Left cardiac atrium (tissue), 4 donors: ENCODE measurements around the gene NCS1. TPM values are rescaled to one million over a fixed set of nuclear protein-coding genes. Genes with fewer than 3 reads are reported as not detected.
"Not testable (repeated sequence)": the region's sequence is repeated elsewhere in the genome, so short reads cannot be mapped to it uniquely, and the experiment has no call there.

ENCODE experiments used
- ATAC-seq, 2 donors: fragments of 200-7000 bp; cut with Tn5 transposase; one replicate each; pipeline ENCODE4 v1.9.1; 2020; ENCODE audit warnings: mild to moderate bottlenecking in 2 of 2, moderate library complexity in 2 of 2
- DNase-seq: peaks from one replicate; pipeline ENCODE4 v3.0.0-alpha.2; 2020
- intact Hi-C, 2 donors: fragments of 100-400 bp; cut with DNase I; formaldehyde crosslinking; loops; one replicate each; pipeline versions ENCODE4 v1.14.1 to v1.15.1; 2022 to 2023
- total RNA-seq, 2 donors: library from RNA; stranded (reverse); fragmentation: NEBNext Ultra II Directional; extraction: Animal tissue kit (Norgen Biotek cat#: 25700); gene quantifications; one replicate each; pipeline ENCODE4 v1.2.1, GENCODE V29; 2021
- donor health status: DM: no; HTN: yes; CAD: no.
- donor health status: DM: no; HTN: yes; CAD: no; lungs with severe emphysema.
- donor health status: DM: yes; HTN: yes; CAD: no.
- donor health status: Dilated cardiomyopathy.

NCS1 gene
- total RNA-seq, 2 donors from 2014 or later, result 8.2 to 11.5 TPM

DNA sequence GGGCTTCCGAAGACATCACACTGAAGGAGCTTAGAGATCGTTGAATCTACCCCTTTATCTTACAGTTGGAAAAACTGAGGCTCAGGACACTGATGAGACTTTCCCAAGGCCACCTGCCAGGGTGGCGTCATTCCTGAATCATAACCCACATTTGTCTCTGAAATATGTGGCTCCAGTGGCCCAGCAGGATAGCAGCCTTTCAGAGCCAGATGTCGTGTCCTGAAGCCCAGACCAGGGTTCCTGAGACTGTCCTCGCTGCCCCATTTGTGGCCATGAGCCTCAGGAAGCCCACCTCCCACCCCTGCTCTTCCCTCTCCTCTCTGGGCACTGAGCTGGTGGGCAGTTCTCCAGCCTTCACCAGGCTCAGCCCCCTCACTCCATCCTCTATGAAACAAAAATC lies 95.7 kb downstream of the NCS1 start:
- DNase-seq (no peak), ATAC-seq (no peak)
- intact Hi-C loops, result loop anchor here (5.0 kb wide), 1 partner anchor 74 kb away; no protein-coding TSS in a partner anchor

DNA sequence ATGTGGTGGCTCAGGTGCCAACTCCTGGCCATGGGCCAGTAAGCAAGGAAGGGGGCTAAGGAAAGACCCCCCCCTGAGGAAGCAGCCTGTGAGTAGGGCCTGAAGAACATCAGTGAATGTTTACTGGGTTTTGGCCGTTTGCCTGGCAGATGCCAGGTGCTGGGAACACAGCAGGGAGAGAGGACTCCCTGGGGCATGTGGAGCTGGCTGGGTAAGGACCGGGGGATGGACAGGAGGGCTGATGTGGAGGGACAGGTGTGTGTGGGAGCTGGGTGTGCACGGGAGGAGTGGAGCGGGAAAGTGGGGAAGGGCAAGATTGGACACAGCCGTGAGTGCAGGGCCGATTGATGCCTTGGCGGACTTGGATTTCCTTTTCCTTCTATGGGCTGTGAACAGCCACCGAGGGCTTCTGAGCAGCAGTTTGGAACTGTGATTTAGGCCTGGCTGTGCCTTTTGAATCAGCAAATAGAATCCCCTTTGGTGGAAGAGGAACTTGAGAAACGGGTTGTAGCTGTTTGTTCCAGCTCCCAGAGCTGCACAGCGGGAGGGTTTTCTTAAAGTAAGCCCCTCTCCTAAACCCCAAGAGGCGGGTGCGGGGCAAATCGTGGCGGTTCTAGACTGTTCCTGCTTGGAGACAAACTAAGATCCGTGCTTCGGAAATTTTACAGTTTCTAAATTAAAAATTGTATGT lies 96.5 kb downstream of the NCS1 start:
- DNase-seq (no peak), ATAC-seq (no peak)
- intact Hi-C loops, result loop anchor here (5.0 kb wide), 1 partner anchor 74 kb away; no protein-coding TSS in a partner anchor

DNA sequence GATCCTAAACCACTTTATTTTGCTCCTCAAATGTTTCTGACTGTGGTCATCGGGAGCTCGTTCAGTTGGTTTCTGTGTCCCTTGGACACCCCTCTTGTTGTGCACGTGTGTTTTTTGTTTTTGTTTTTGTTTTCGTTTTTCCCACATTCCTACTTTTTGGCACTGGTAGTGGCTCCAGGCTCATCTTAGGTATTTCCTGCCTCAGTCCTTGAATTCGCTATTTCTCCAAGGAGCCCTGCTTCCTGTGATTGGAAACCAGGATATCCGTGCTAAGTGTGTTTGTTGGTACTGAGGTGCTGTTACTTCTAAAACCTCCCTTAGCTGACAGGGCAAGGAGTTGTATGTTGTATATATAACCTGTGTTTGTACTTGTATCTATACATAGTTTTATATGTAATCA lies 99.3 kb downstream of the NCS1 start:
- DNase-seq, result no peak
- intact Hi-C loops, result no loop called here
- ATAC-seq, result no peak

DNA sequence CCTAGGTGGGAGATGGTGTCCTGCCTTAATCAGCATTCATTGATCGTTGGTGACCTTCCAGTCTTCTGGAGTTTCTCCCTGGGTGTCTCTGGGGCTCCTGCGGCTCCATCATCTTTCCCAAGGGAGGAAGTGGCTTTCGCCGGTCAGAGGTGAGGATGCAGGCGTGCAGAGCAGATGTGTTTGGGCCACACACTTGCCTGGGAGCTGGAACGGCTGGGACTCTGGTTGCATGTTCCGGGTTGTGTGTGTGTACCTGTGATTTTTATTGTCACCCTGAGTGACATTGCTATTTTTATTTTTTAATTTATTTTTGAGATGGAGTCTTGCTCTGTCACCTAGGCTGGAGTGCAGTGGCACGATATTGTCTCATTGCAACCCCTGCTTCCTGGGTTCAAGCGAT lies 103.0 kb downstream of the NCS1 start:
- DNase-seq (no peak), ATAC-seq (no peak)
- intact Hi-C loops, result no loop called here

DNA sequence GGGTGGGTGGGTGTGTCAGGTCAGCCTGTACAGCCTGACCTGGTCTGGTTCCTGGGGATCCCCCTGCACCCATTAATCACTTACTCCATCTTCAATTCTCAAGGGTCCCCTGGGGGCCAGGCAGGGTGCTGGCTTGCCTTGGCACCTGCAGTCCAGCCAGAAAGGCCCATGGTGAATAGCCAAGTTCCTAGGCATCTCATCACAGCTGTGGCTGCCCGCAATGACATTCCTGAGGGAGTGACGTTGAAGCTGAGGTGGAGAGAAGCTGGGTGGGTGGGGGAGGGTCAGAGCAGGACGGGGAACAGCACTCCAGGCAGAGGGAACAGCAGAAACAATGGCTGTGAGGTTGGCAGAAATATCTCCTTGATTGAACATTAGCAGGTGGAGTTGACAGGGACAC lies 103.9 kb downstream of the NCS1 start:
- no peak for DNase-seq
- ATAC-seq, result no peak

DNA sequence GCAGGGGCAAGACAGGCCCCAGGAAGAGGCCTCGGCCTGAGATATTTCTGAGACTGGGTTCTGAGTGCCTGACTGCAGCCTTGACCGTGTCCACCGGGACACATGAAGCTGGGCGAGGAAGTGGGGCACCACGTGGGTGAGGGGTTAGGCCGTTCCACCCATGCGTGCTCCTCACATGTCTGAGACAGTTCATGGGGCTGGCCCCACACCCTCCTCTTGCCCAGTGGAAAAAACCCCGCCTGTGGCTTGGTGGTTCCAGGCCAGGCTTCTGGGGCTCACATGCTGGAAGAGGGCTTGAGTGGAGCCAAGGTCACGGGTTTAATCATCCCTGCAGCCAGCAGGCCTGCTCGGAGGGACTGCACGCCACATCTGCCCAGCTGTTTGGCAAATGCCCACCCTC lies 104.8 kb downstream of the NCS1 start:
- ATAC-seq (no peak), DNase-seq (no peak)
- intact Hi-C loops, result no loop called here

More for the DNA sequence above, 103.9 kb downstream of the NCS1 start:
- intact Hi-C loops, result no loop called here

DNA sequence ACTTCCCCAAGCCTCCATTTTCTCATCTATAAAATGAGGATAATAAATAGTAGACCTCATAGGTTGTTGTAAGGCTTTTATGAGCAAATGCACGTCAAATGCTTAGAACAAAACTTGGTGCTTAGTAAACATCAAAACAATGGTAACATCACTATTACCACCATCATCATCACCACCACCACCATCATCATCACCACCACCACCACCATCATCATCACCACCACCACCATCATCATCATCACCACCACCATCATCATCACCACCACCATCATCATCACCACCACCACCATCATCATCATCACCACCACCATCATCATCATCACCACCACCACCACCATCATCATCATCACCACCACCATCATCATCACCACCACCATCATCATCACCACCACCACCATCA lies 105.3 kb downstream of the NCS1 start:
- ATAC-seq, intact Hi-C loops, DNase-seq: not testable (repeated sequence)

DNA sequence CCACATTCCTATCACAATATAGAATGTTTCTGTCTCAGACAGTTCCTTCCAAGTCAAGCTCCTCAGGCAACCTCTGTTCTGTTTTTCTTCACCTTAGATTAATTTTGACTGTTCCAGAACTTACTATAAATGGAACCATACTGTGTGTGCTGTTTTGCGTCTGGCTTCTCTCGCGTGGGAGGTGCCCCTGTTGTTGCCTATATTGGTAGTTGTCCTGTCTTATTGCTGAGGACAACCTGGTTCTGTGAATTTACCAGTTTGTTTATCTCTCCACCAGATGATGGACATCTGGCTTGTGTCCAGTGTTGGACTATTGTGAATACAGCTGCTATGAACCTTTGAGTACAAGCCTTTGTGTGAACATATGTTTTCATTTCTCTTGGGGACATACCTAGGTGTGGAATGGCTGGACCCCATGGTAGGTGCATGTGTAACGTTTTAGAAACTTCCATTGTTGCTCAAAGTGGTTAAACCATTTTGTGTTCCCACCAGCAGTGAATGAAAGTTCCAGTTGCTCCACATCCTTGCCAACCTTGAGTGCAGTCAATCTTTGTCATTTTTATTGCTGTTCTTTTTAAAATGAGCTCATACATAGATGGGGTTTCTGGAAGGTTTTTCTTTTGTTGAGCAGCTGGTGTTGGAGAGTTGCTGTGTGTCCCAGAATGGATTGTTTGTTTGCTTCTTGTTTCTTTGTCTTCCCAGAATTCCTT lies 111.5 kb downstream of the NCS1 start:
- ATAC-seq (no peak), DNase-seq (no peak)
- intact Hi-C loops, result no loop called here

DNA sequence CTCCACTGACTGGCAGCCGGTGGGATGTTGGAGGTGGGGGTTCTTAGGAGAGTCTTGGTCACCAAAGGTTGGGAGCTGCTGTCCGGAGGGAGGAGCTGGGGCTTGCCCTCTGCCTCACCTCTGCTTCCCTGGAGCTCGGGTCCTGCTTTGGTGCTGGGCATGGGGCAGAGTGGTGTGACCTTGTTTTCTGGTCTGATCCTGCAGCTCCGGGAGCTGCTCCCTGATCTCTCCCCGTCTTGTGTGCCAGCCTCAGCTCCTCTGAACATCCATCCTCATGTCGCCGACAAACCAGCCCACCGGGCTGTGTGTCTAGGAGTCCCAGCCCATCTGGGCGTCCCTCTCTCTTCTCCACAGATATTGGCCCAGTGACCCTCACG lies 112.0 kb downstream of the NCS1 start:
- intact Hi-C loops, result no loop called here
- DNase-seq, result no peak
- no peak for ATAC-seq

DNA sequence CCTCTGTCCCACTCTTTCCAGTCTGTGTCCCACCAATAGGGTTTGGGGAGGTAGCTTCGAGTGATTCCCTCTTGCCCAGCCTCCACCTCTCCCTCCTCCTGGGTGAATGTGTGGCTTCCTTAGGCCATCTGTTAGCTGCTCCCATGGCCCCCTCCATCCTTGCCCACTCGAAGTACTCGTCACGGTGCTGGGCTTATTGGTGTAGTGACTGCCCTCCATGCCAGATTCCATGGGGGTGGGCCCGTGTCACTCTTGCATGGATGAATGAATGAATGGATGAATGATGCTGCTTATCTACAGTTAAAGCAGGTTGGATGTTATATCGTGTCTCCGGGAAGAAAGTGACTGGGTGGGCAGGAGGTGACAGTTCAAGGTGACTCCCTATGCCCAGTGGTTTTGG lies 112.5 kb downstream of the NCS1 start:
- ATAC-seq, result no peak
- intact Hi-C loops, result no loop called here
- DNase-seq, result no peak

DNA sequence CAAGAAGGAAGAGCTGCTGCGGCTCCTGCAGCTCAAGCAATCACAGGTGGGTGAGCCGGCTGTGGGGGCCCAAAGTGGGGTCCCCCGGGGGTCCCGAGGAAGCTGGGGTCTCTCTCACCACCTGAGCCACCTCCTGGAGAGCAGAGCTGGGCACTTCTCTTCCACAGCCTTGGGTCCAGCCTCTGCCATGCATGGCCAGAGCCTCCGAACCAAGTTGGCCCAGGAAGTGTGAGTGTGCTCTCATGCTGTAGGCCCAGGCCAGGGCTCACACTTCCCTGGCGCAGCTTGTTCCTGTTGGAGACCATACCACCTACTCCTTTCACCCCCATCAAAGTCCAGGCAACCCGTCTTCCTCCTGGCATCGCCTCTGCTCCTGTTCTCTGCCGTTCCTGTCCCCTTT lies 113.1 kb downstream of the NCS1 start:
- no peak for ATAC-seq

DNA sequence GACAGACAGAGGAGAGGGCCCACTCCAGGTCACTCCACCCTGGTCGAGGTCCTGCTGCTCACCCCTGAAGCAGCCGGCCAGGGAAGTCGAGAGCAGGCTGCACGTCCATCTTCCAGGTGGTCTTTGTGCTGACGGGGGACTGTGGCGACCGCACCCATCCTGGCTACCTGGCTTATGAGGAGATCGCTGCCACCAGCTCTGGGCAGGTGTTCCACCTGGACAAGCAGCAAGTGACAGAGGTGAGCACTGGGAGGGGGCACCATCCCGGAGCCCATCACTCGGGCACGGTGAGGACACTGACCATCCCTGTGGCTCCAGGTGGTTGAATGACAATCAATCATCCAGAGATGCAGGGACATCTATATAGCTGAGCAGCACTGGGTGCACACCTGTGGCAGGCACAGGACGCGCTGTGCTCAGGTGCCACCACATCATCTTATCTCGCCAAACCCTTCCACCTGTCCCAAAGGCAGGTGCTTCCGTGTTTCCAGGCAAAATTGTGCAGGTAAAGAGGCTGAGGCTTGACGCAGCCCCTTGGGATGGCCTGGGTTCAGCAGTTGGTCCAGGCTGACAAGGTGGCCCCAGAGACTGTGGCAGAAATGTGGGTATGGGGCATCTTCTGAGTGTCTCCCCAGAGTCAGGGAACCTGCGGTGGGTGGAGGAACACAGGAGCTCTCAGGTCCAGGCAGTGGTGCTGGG lies 114.0 kb downstream of the NCS1 start:
- no peak for DNase-seq
- intact Hi-C loops, result no loop called here
- no peak for ATAC-seq

More for the DNA sequence above, 113.1 kb downstream of the NCS1 start:
- DNase-seq, result no peak
- intact Hi-C loops, result no loop called here

Other genes starting within 250 kb of the NCS1 start
- gene FNBP1, start 129.2 kb upstream of the NCS1 start, total RNA-seq, result 10 to 100 TPM; 27.7 to 29.0 TPM
- gene GPR107, start 118.5 kb upstream of the NCS1 start, total RNA-seq, result 10 to 100 TPM; 23.6 to 27.6 TPM
- gene HMCN2, start 93.4 kb downstream of the NCS1 start, total RNA-seq, result 1 to 10 TPM; 4.6 to 6.0 TPM